ENCODE results near the gene ZNF652. TPM values are rescaled to one million over a fixed set of nuclear protein-coding genes. Genes with fewer than 3 reads are reported as not detected.

The ZNF652 gene
- total and polyA plus RNA-seq, 2 experiments from 2014 or later, result 36.2 to 54.5 TPM

- Histone ChIP-seq H3K27me3 (ENCODE audit: insufficient read depth) (no peaks in the 10 kb centered on the region), H3K9me2 (ENCODE audit: insufficient read depth) (no peaks in the 10 kb centered on the region), H3F3A (replicated peaks; ENCODE audit: low read depth) (no peaks in the 10 kb centered on the region), H2AFZ (no peak overlapping the region; the same call in 1 of the 2 replicates), H3K79me2 (replicated peaks; ENCODE audit: insufficient read depth) (no peaks in the 10 kb centered on the region), H3K4me1 (ENCODE audit: insufficient read depth) (no peaks in the 10 kb centered on the region), H3K27ac (ENCODE audit: low read depth) (no peak overlapping the region), H3K4me3 (no peak overlapping the region), H3K4me2 (no peak overlapping the region), H3K36me3 (ENCODE audit: insufficient read depth) (no peaks in the 10 kb centered on the region), H4K20me1 (replicated peaks; ENCODE audit: insufficient read depth) (no peaks in the 10 kb centered on the region)
- H3K4me1 Mint-ChIP-seq, result peaks cover 3% of the 10 kb centered on the region; the same call in 1 of the 3 replicates
- TF ChIP-seq EZH2phosphoT487 (IDR thresholded peaks at IDR 0.05; ENCODE audit: unreplicated experiment) (no peak), ZNF462 (CRISPR knock-in tag; IDR thresholded peaks at IDR 0.05) (no peak), JUNB (IDR thresholded peaks at IDR 0.05; ENCODE audit: unreplicated experiment) (no peak), POLR2AphosphoS5 (IDR thresholded peaks at IDR 0.05; ENCODE audit: low read depth) (no peak), CTCF (conservative IDR thresholded peaks at IDR 0.05; ENCODE audit: low read depth in 2 of 2) (no peak), ZNF114 (CRISPR knock-in tag; IDR thresholded peaks at IDR 0.05) (no peak), STAT1 (IDR thresholded peaks at IDR 0.05; ENCODE audit: unreplicated experiment) (no peak), NANOG (IDR thresholded peaks at IDR 0.05; ENCODE audit: borderline replicate concordance) (no peak), ZNF331 (CRISPR knock-in tag; IDR thresholded peaks at IDR 0.05; ENCODE audit: low read depth) (no peak), EZH2 (IDR thresholded peaks at IDR 0.05; ENCODE audit: low read depth, unreplicated experiment) (no peak), CREB1 (CRISPR knock-in tag; IDR thresholded peaks at IDR 0.05; ENCODE audit: low read depth) (no peak), REST (IDR thresholded peaks at IDR 0.05; ENCODE audit: unreplicated experiment) (no peak), ETS1 (IDR thresholded peaks at IDR 0.05) (no peak)
- no peaks in the 10 kb centered on the region; the same call in 2 of the 3 replicates for H3K9me3 Mint-ChIP-seq
- H3K27ac Mint-ChIP-seq, result no peak overlapping the region
- no peak for DNase-seq (ENCODE audit: low spot score)
- no peaks in the 10 kb centered on the region for H3K36me3 Mint-ChIP-seq (ENCODE audit: low read depth)
- peaks cover 6% of the 10 kb centered on the region for H3K27me3 Mint-ChIP-seq (ENCODE audit: insufficient read depth, low read depth, poor library complexity)
- H3K4me3 Mint-ChIP-seq, result no peak overlapping the region
- ATAC-seq, result no peak
Measured at GRCh38 chr17:49252148-49252695, 109.8 kb downstream of the ZNF652 start.

Data from GM23338 (cell line).